Stimulated activated CD4-positive, alpha-beta T cell treated with anti-CD3 and anti-CD28 coated beads, Interleukin-15, amount 100 ng/mL, for 1 hour (primary cell): ENCODE results near the gene PSMB7.

Experiments
- DNase-seq, 2 donors: peaks; one replicate each; pipeline ENCODE4 v3.0.0-alpha.2; 2020; ENCODE audit warnings: low read depth in 1 of 2, low spot score in 1 of 2

Gene PSMB7

GRCh38 chr9:124346347-124347163 is 68.7 kb downstream of the PSMB7 start:
- no peak for DNase-seq

- no peak for DNase-seq
Observed at GRCh38 chr9:124345751-124346281, 69.4 kb downstream of the PSMB7 start.

GRCh38 chr9:124345063-124345462 is 70.2 kb downstream of the PSMB7 start:
- DNase-seq, result no peak

GRCh38 chr9:124344291-124345050 is 70.8 kb downstream of the PSMB7 start:
- DNase-seq, result no peak

- no peak for DNase-seq
Observed at GRCh38 chr9:124343533-124344290, 71.5 kb downstream of the PSMB7 start.

GRCh38 chr9:124342776-124343485 is 72.3 kb downstream of the PSMB7 start:
- DNase-seq, result no peak

GRCh38 chr9:124342402-124342775 is 72.9 kb downstream of the PSMB7 start:
- DNase-seq, result no peak

- no peak for DNase-seq
Observed at GRCh38 chr9:124341455-124342170, 73.6 kb downstream of the PSMB7 start.

GRCh38 chr9:124340219-124341069 is 74.8 kb downstream of the PSMB7 start:
- DNase-seq, result no peak

- DNase-seq, result no peak
Observed at GRCh38 chr9:124339603-124340146, 75.6 kb downstream of the PSMB7 start.

GRCh38 chr9:124337562-124337961 is 77.7 kb downstream of the PSMB7 start:
- no peak for DNase-seq

GRCh38 chr9:124335320-124335707 is 79.9 kb downstream of the PSMB7 start:
- DNase-seq, result no peak

- no peak for DNase-seq
Observed at GRCh38 chr9:124334568-124335319, 80.5 kb downstream of the PSMB7 start.

- no peak for DNase-seq
Observed at GRCh38 chr9:124333203-124333579, 82.1 kb downstream of the PSMB7 start.

- DNase-seq, result no peak
Observed at GRCh38 chr9:124332361-124333202, 82.7 kb downstream of the PSMB7 start.

- no peak for DNase-seq
Observed at GRCh38 chr9:124331580-124331979, 83.7 kb downstream of the PSMB7 start.

- DNase-seq, result no peak
Observed at GRCh38 chr9:124330011-124330697, 85.1 kb downstream of the PSMB7 start.
